RKO (cell line): ENCODE measurements around the gene SMYD1.
A peak's percentile ranks its signal among the peaks of the same experiment; 100 is the strongest.

Experiments
- DNase-seq: peaks from one replicate; pipeline ENCODE4 v3.0.0-alpha.2; 2016; ENCODE audit warnings: low spot score

Gene SMYD1

DNA sequence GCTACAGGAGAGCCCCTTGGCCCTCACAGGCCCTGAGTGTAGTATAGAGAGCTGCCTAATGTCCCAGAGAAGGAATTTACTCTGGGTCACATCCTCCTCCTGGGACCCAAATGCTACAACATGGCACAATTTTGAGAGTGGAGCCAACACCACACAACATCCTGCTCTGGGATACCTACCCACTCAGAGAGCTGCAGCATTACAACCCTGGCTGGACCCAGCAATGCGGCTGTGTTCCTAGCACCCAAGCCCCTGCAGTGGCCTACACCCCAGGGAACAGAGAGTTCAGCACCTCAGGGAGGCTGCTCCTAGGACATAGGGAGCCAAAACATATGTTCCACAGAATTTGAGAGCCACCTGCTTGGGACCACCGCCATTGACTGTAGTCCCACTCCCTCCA is 79.5 kb downstream of the SMYD1 start:
- DNase-seq: no peak

DNA sequence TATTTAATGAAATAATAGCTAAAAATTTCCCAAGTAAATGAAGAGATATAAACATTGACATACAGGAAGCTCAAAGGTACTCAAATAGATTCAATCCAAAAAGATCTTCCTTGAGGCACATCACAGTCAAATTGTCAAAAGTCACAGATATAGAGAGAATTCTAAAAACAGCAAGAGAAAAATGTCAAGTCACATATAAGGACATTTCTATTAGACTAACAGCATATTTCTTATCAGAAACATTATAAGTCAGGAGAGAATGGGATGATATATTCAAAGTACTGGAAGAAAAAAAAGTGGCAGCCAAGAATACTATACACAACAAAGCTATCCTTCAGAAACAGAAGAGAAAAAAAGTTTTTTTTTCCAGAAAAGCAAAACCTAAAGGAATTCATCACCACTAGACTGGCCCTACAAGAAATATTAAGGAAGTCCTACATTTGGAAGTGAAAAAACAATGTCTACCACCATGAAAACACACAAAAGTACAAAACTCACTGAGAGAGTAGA is 81.4 kb downstream of the SMYD1 start:
- DNase-seq: no peak

DNA sequence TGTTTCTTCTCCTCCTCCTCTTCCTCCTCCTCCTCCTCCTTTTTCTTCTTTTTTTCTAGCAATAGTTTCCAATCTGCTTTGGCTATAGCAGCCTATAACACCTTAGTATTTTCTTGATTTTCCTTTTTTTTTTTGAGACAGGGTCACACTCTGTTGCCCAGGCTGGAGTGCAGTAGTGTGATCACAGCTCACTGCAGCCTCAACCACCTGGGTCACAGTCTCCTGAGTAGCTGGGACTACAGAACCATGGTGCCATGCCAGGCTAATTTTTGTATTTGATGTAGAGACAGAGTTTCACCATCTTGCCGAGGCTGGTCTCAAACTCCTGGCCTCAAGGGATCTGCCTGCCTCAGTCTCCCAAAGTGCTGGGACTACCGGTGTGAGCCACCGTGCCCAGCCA is 91.9 kb downstream of the SMYD1 start:
- DNase-seq: no peak

DNA sequence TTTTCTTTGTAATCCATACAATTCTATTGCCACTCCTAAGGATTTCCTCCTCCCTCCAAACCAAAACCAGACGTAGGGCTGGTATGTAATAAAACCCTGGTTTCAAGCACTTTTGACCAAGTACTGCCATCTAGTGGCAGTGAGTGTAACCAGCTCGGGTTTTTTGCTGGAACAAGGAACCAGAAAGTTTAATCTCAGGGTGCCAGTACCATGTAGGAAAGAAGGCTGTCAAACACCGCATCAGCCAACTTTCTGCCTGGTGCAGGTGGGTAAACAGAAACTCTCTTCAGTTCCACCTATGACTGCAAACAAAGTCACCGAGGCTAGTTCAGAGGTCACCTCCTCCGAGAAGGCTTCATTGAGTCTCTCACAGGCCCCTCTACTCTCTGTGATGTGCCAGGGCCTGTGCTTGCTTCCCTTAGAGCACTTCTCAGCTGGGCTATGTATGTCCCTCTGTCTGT is 92.4 kb downstream of the SMYD1 start:
- peak; percentile 75 for DNase-seq

DNA sequence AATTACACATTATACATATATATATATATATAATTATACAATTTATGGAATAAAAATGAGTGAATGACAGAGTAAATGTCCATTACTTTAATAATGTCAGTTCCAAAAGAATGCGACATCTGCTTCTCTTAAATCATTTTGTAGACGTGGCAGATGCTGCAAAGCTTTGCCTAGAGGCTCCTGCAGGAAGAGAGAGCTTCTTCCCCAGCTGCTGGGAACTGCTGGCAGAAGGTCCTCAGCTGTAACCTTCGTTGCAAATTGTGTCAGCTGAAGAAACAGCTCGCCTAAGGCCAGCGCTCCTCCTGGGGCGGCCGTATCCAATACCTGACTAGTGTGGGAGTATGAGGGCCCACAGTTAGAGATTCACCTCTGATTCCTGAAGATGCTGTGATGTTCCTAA is 92.9 kb downstream of the SMYD1 start:
- no peak for DNase-seq

DNA sequence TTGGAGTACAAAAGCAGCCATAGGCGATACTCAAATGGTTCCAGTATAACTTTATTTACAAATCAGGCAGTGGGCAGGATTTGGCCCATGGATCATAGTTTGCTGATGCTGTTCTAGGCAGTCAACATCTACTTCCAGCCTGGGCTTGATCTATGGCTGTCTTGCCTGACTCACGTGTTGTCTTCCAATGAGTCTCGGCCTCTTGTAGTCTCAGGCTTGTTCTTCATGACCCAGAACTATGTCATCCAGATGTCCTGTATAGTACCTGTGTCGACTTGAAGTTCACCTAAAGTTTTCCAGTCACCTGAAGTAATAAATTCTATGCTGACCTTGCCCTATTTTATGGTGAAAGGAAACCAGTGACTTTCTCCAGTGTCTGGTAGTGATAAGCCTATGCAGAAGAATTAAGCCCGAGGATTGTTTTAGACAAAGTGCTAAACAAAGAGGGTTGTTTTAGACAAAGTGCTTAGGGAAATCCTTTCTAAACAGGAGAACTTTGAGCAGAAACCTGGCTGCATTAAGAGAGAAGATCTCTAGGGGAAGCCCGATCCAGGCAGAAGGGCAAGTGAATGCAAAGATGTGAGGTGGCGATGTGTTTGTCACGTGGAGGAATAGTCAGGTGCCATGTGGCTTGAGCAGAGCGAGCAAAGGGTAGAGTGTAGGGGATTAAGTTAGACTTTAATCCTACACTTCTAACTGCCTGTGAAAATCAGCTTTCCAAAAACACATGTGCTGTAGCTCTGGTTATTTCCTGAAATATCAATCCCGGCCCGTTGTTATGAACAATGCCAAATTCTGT is 94.0 kb downstream of the SMYD1 start:
- no peak for DNase-seq
